ENCODE measurements around the gene TRPM2. TPM values are rescaled to one million over a fixed set of nuclear protein-coding genes. Genes with fewer than 3 reads are reported as not detected.

The TRPM2 gene
- total RNA-seq, 4 donors from 2014 or later, result 1.1 to 27.2 (median 3.3) TPM

GRCh38 chr21:44437371-44437695 lies 83.9 kb downstream of the TRPM2 start:
- no peak overlapping the region for H3K27ac ChIP-seq
- no peak for DNase-seq
- TF ChIP-seq CTCF (IDR thresholded peaks at IDR 0.05), result no peak
- TF ChIP-seq POLR2A (IDR thresholded peaks at IDR 0.05), result no peak

GRCh38 chr21:44437696-44438431 lies 84.4 kb downstream of the TRPM2 start:
- Histone ChIP-seq H3K4me1 (no peaks in the 10 kb centered on the region), H3K36me3 (no peaks in the 10 kb centered on the region), H3K27me3 (no peaks in the 10 kb centered on the region), H3K27ac (no peak overlapping the region), H3K9me3 (no peaks in the 10 kb centered on the region), H3K4me3 (no peak overlapping the region)
- peak in 1 of 3 donors; percentile 42 for DNase-seq
- no peak for TF ChIP-seq CTCF (IDR thresholded peaks at IDR 0.05)
- no peak for TF ChIP-seq POLR2A (IDR thresholded peaks at IDR 0.05)

More at GRCh38 chr21:44437371-44437695, 83.9 kb downstream of the TRPM2 start:
- no peak overlapping the region for H3K4me3 ChIP-seq
- no peaks in the 10 kb centered on the region for H3K27me3 ChIP-seq
- no peaks in the 10 kb centered on the region for H3K4me1 ChIP-seq
- H3K36me3 ChIP-seq, result no peaks in the 10 kb centered on the region
- H3K9me3 ChIP-seq, result no peaks in the 10 kb centered on the region

GRCh38 chr21:44438531-44439210 lies 85.2 kb downstream of the TRPM2 start:
- no peak for TF ChIP-seq CTCF (IDR thresholded peaks at IDR 0.05)
- no peak for TF ChIP-seq POLR2A (IDR thresholded peaks at IDR 0.05)
- Histone ChIP-seq H3K4me3 (peak overlapping the region in 1 of 4 donors; percentile 16), H3K27me3 (no peaks in the 10 kb centered on the region), H3K36me3 (no peaks in the 10 kb centered on the region), H3K4me1 (no peaks in the 10 kb centered on the region), H3K27ac (no peak overlapping the region), H3K9me3 (no peaks in the 10 kb centered on the region)
- DNase-seq, result peak in 1 of 3 donors; percentile 39

GRCh38 chr21:44439211-44439600 lies 85.8 kb downstream of the TRPM2 start:
- Histone ChIP-seq H3K36me3 (no peaks in the 10 kb centered on the region), H3K27me3 (no peaks in the 10 kb centered on the region), H3K27ac (no peak overlapping the region), H3K4me1 (no peaks in the 10 kb centered on the region), H3K4me3 (no peak overlapping the region), H3K9me3 (no peaks in the 10 kb centered on the region)
- TF ChIP-seq CTCF (IDR thresholded peaks at IDR 0.05) (no peak), POLR2A (IDR thresholded peaks at IDR 0.05) (no peak)
- DNase-seq, result peak in 1 of 3 donors; percentile 12

GRCh38 chr21:44440241-44441040 lies 87.0 kb downstream of the TRPM2 start:
- H3K4me3 ChIP-seq, result no peak overlapping the region
- H3K9me3 ChIP-seq, result no peaks in the 10 kb centered on the region
- H3K36me3 ChIP-seq, result no peaks in the 10 kb centered on the region
- DNase-seq, result peak in 1 of 3 donors; percentile 32
- TF ChIP-seq POLR2A (IDR thresholded peaks at IDR 0.05) (no peak), CTCF (IDR thresholded peaks at IDR 0.05) (no peak)
- H3K4me1 ChIP-seq, result no peaks in the 10 kb centered on the region
- no peak overlapping the region for H3K27ac ChIP-seq
- no peaks in the 10 kb centered on the region for H3K27me3 ChIP-seq

Measured in Peyer's patch (tissue), 4 donors.